Mesothelial cell of epicardium (in vitro differentiated cells): Measurements from ENCODE around the gene RBM20. TPM values are rescaled to one million over a fixed set of nuclear protein-coding genes. Genes with fewer than 3 reads are reported as not detected.

ENCODE experiments used
- DNase-seq, 2 experiments: peaks; one replicate each; pipeline ENCODE4 v3.0.0; 2021; ENCODE audit warnings: low spot score in 2 of 2; ENCODE audit not compliant: unreplicated experiment in 2 of 2
- H3K27ac Mint-ChIP-seq: 2 replicates; pipeline ENCODE4 v1.8.0; 2021; ENCODE audit warnings: mixed read lengths
- H3K27me3 Mint-ChIP-seq: 2 replicates; pipeline ENCODE4 v1.8.0; 2021; ENCODE audit warnings: low read depth, mixed read lengths
- H3K36me3 Mint-ChIP-seq: 2 replicates; pipeline ENCODE4 v1.8.0; 2021; ENCODE audit warnings: mixed read lengths
- H3K4me1 Mint-ChIP-seq: 2 replicates; pipeline ENCODE4 v1.8.0; 2021; ENCODE audit warnings: mixed read lengths
- H3K4me3 Mint-ChIP-seq: 2 replicates; pipeline ENCODE4 v1.8.0; 2021; ENCODE audit warnings: mild to moderate bottlenecking, moderate library complexity, mixed read lengths
- H3K9me3 Mint-ChIP-seq: 2 replicates; pipeline ENCODE4 v1.8.0; 2021; ENCODE audit warnings: mixed read lengths
- total RNA-seq: library from RNA; stranded (reverse); gene quantifications from 3 replicates; pipeline ENCODE4 v1.2.1, GENCODE V29; 2021
- TF ChIP-seq, protein P1 (sequence below): fragments of 200-600 bp; sonication (generic); IDR thresholded peaks from one replicate; pipeline ENCODE4 v1.5.0; 2021; ENCODE audit warnings: antibody characterized with exemption; ENCODE audit not compliant: unreplicated experiment

The RBM20 gene
- total RNA-seq, 1 donor from 2014 or later, result 23.3 TPM

DNA sequence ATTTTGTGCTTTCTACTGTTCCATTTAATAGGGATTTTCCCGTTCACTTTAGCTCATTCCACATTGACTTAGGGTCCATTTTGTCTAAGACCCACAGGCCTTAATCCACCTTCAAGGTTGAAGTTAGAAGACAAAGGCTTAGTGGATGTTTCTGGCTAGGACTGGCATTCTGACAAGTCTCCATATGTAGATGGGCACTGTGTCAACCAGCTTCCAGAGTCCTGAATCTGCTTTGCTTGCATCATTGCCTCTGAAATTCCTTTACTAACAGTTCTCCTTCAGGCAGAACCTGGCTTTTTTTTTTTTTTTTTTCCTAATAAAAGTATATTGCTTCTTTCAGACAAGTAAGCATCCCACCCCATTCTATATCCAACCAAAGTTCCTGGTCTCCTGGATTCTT lies 158.0 kb downstream of the RBM20 start:
- Mint-ChIP-seq H3K27me3 (no peaks in the 10 kb centered on the region), H3K9me3 (no peaks in the 10 kb centered on the region), H3K4me3 (no peak overlapping the region), H3K36me3 (peaks cover 46% of the 10 kb centered on the region), H3K4me1 (peaks cover 25% of the 10 kb centered on the region), H3K27ac (peak overlapping the region; percentile 76)
- TF ChIP-seq, protein P1, sequence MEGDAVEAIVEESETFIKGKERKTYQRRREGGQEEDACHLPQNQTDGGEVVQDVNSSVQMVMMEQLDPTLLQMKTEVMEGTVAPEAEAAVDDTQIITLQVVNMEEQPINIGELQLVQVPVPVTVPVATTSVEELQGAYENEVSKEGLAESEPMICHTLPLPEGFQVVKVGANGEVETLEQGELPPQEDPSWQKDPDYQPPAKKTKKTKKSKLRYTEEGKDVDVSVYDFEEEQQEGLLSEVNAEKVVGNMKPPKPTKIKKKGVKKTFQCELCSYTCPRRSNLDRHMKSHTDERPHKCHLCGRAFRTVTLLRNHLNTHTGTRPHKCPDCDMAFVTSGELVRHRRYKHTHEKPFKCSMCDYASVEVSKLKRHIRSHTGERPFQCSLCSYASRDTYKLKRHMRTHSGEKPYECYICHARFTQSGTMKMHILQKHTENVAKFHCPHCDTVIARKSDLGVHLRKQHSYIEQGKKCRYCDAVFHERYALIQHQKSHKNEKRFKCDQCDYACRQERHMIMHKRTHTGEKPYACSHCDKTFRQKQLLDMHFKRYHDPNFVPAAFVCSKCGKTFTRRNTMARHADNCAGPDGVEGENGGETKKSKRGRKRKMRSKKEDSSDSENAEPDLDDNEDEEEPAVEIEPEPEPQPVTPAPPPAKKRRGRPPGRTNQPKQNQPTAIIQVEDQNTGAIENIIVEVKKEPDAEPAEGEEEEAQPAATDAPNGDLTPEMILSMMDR, result no peak
- no peak for DNase-seq

- Mint-ChIP-seq H3K4me3 (no peak overlapping the region), H3K36me3 (peaks cover 45% of the 10 kb centered on the region), H3K9me3 (no peaks in the 10 kb centered on the region), H3K27ac (peak overlapping the region; percentile 76), H3K4me1 (peaks cover 25% of the 10 kb centered on the region), H3K27me3 (no peaks in the 10 kb centered on the region)
- TF ChIP-seq, protein P1, result no peak
- no peak for DNase-seq
Observed at GRCh38 chr10:110802551-110803238, 158.6 kb downstream of the RBM20 start.

GRCh38 chr10:110803239-110803749 lies 159.2 kb downstream of the RBM20 start:
- TF ChIP-seq, protein P1, result no peak
- Mint-ChIP-seq H3K4me1 (peaks cover 25% of the 10 kb centered on the region), H3K36me3 (peaks cover 43% of the 10 kb centered on the region), H3K4me3 (no peak overlapping the region), H3K27ac (peak overlapping the region; percentile 76), H3K9me3 (no peaks in the 10 kb centered on the region), H3K27me3 (no peaks in the 10 kb centered on the region)
- no peak for DNase-seq

GRCh38 chr10:110803830-110804338 lies 159.7 kb downstream of the RBM20 start:
- Mint-ChIP-seq H3K36me3 (peaks cover 45% of the 10 kb centered on the region), H3K4me3 (no peak overlapping the region), H3K27me3 (no peaks in the 10 kb centered on the region), H3K4me1 (peaks cover 25% of the 10 kb centered on the region), H3K27ac (peak overlapping the region; percentile 21), H3K9me3 (no peaks in the 10 kb centered on the region)
- TF ChIP-seq, protein P1, result no peak
- DNase-seq, result no peak

DNA sequence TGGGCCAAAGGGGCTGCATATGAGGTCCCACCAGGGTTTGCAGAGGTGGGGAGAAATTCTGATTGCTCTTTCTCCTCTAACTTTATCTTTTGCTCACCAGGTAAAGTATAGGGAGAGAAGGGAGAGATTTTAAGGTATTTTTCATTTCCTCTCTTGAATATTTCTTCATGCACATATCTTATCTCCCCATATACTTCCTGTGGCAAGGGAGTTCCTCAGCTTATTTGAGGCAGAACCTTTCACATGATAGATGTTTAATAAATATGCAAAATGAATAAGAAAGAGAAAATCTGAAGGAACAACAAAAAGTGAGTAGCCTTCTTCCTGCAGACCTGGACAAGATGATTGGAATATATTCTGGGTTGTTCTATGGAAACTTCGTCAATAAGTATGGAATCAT lies 160.2 kb downstream of the RBM20 start:
- H3K36me3 Mint-ChIP-seq, result peaks cover 41% of the 10 kb centered on the region
- no peaks in the 10 kb centered on the region for H3K9me3 Mint-ChIP-seq
- H3K27ac Mint-ChIP-seq, result no peak overlapping the region
- H3K27me3 Mint-ChIP-seq, result no peaks in the 10 kb centered on the region
- peaks cover 25% of the 10 kb centered on the region for H3K4me1 Mint-ChIP-seq
- H3K4me3 Mint-ChIP-seq, result no peak overlapping the region
- TF ChIP-seq, protein P1, result no peak
- no peak for DNase-seq
